Stomach (tissue), 9 donors: Measurements from ENCODE around the gene TAL1. TPM values are rescaled to one million over a fixed set of nuclear protein-coding genes. Genes with fewer than 3 reads are reported as not detected.
A peak's percentile ranks its signal among the peaks of the same experiment; 100 is the strongest.

Source experiments
- DNase-seq, 2 donors: peaks; one replicate each; pipeline versions ENCODE4 v3.0.0 to v3.0.0-alpha.2; 2013 to 2019
- H3K27ac ChIP-seq, 5 donors: fragments of 200-600 bp in 4 of 5; sonication (generic) in 4 of 5; one replicate each; pipeline ENCODE4 v1.5.1; 2013 to 2019; ENCODE audit warnings: mild to moderate bottlenecking in 1 of 5, moderate library complexity in 1 of 5
- H3K27me3 ChIP-seq, 3 donors: fragments of 200-600 bp; sonication (generic); one replicate each; pipeline ENCODE4 v1.5.1; 2017 to 2019; ENCODE audit warnings: mixed run types in 1 of 3
- H3K36me3 ChIP-seq, 4 donors: fragments of 200-600 bp; sonication (generic); 1 replicate in 3 of 4; 2 replicates in 1 of 4; pipeline ENCODE4 v1.5.1; 2016 to 2019
- H3K4me1 ChIP-seq, 4 donors: fragments of 200-600 bp; sonication (generic); one replicate each; pipeline ENCODE4 v1.5.1; 2016 to 2019
- H3K4me3 ChIP-seq, 4 donors: fragments of 200-600 bp; sonication (generic) in 3 of 4; one replicate each; pipeline ENCODE4 v1.5.1; 2016 to 2019; ENCODE audit warnings: mild to moderate bottlenecking in 1 of 4
- H3K9me3 ChIP-seq, 4 donors: fragments of 200-600 bp; sonication (generic); one replicate each; pipeline ENCODE4 v1.5.1; 2016 to 2019
- CTCF ChIP-seq, 7 experiments: fragments of 450-650 bp in 4 of 7; fragments of 200-600 bp in 3 of 7; sonication (generic) in 3 of 7; IDR thresholded peaks; one replicate each; pipeline ENCODE4 v1.5.1; 2016 to 2019; ENCODE audit warnings: antibody characterized with exemption in 7 of 7, control low read depth in 2 of 7, mild to moderate bottlenecking in 1 of 7
- EP300 ChIP-seq: sonication (generic); formaldehyde crosslinking; IDR thresholded peaks from one replicate; pipeline ENCODE4 v1.6.1; 2017; ENCODE audit warnings: antibody characterized with exemption
- POLR2A ChIP-seq, 4 donors: fragments of 450-650 bp; IDR thresholded peaks; one replicate each; pipeline ENCODE4 v1.6.1; 2016; ENCODE audit warnings: antibody characterized with exemption in 4 of 4, control low read depth in 2 of 4, mild to moderate bottlenecking in 1 of 4, moderate library complexity in 1 of 4
- POLR2AphosphoS5 ChIP-seq, 3 donors: sonication (generic); formaldehyde crosslinking; IDR thresholded peaks; one replicate each; pipeline ENCODE4 v1.6.1; 2016; ENCODE audit warnings: antibody characterized with exemption in 3 of 3
- WGBS, 5 donors: extraction: QIAGEN DNeasy Blood & Tissue Kit in 3 of 5; methylation state at CpG; one replicate each; pipeline versions ENCODE4 v1.1.5 to v1.1.7; 2013 to 2018; 5-methylcytosine and 5-hydroxymethylcytosine counted together
- intact Hi-C: fragments of 100-400 bp; cut with DNase I; formaldehyde crosslinking; loops from one replicate; pipeline ENCODE4 v1.15.1; 2023; ENCODE audit warnings: low total_unique reads
- polyA plus RNA-seq, 3 donors: library from polyadenylated mRNA; stranded (reverse); fragments of 200-250 nt; gene quantifications; one replicate each; pipeline ENCODE4 v1.2.3, GENCODE V29; 2013
- total RNA-seq, 5 donors: library from RNA; depleted of rRNA; stranded (reverse); fragments of >200 nt; gene quantifications; one replicate each; pipeline versions ENCODE4 v1.1.0 to v1.2.3, GENCODE V29; 2014 to 2016
- donor health status: healthy with polysubstance abuse.
- donor health status: Bipolar disorder and iron deficiency.
- donor health status: healthy.

Gene TAL1
- total and polyA plus RNA-seq, 8 donors, result under 0.01 to 4.5 (median 1.5) TPM; not detected in 1

- 91 to 99% (median 94%) methylated on average over 3 of the region's 3 CpGs for WGBS, 5 donors
- Histone ChIP-seq H3K36me3 (peaks cover 0 to 14% (median 0%) of the 10 kb centered on the region in 4 donors), H3K27me3 (no peaks in the 10 kb centered on the region), H3K4me1 (no peaks in the 10 kb centered on the region), H3K27ac (no peak overlapping the region), H3K9me3 (no peaks in the 10 kb centered on the region), H3K4me3 (no peak overlapping the region)
- no peak for DNase-seq
- intact Hi-C loops, result no loop called here
- TF ChIP-seq POLR2AphosphoS5 (IDR thresholded peaks at IDR 0.05), result no peak
Observed at GRCh38 chr1:47249755-47250154, 17.7 kb upstream of the TAL1 start.

GRCh38 chr1:47244339-47244862 lies 12.4 kb upstream of the TAL1 start:
- H3K27ac ChIP-seq, result no peak overlapping the region
- H3K9me3 ChIP-seq, result no peaks in the 10 kb centered on the region
- intact Hi-C loops, result no loop called here
- H3K4me3 ChIP-seq, result no peak overlapping the region
- 53 to 85% (median 71%) methylated on average over 3 of the region's 3 CpGs for WGBS, 5 donors
- TF ChIP-seq CTCF (IDR thresholded peaks at IDR 0.05) (no peak), POLR2AphosphoS5 (IDR thresholded peaks at IDR 0.05) (no peak), EP300 (no peak), POLR2A (IDR thresholded peaks at IDR 0.05) (no peak)
- H3K4me1 ChIP-seq, result no peaks in the 10 kb centered on the region
- H3K27me3 ChIP-seq, result peaks cover 0 to 33% (median 0%) of the 10 kb centered on the region in 3 donors
- no peaks in the 10 kb centered on the region for H3K36me3 ChIP-seq
- DNase-seq, result no peak

- Histone ChIP-seq H3K27me3 (peaks cover 0 to 38% (median 0%) of the 10 kb centered on the region in 3 donors), H3K4me1 (no peaks in the 10 kb centered on the region), H3K4me3 (no peak overlapping the region), H3K9me3 (no peaks in the 10 kb centered on the region), H3K27ac (no peak overlapping the region), H3K36me3 (no peaks in the 10 kb centered on the region)
- WGBS, 5 donors, result 49 to 63% (median 61%) methylated on average over 5 of the region's 5 CpGs
- DNase-seq, result no peak
- intact Hi-C loops, result no loop called here
- TF ChIP-seq EP300 (no peak), CTCF (IDR thresholded peaks at IDR 0.05) (no peak), POLR2A (IDR thresholded peaks at IDR 0.05) (no peak), POLR2AphosphoS5 (IDR thresholded peaks at IDR 0.05) (no peak)
Observed at GRCh38 chr1:47243910-47244309, 11.9 kb upstream of the TAL1 start.

- H3K27me3 ChIP-seq, result peaks cover 0 to 54% (median 0%) of the 10 kb centered on the region in 3 donors
- intact Hi-C loops, result no loop called here
- H3K36me3 ChIP-seq, result no peaks in the 10 kb centered on the region
- peak in 1 of 2 donors; percentile 41 for DNase-seq
- no peaks in the 10 kb centered on the region for H3K9me3 ChIP-seq
- peak overlapping the region in 1 of 5 donors; percentile 50 for H3K27ac ChIP-seq
- no peaks in the 10 kb centered on the region for H3K4me1 ChIP-seq
- no peak overlapping the region for H3K4me3 ChIP-seq
- WGBS, 5 donors, result 63 to 83% (median 78%) methylated on average over 11 of the region's 11 CpGs
- TF ChIP-seq POLR2A (IDR thresholded peaks at IDR 0.05), result no peak
- TF ChIP-seq CTCF (IDR thresholded peaks at IDR 0.05), result no peak
- TF ChIP-seq POLR2AphosphoS5 (IDR thresholded peaks at IDR 0.05), result no peak
- TF ChIP-seq EP300, result no peak
Observed at GRCh38 chr1:47241114-47242113, 9.4 kb upstream of the TAL1 start.
